ENCODE data around the gene EPB41L2.

Gene EPB41L2

GRCh38 chr6:131036601-131037000, 26.4 kb downstream of the EPB41L2 start:
- no peak for DNase-seq (ENCODE audit: low read depth, low spot score)
- ChIA-PET POLR2A (no interaction called here), CTCF (interaction anchor here (1.5 kb wide), 1 partner anchor 151 kb away, joined by 8 read pairs; no protein-coding TSS in a partner anchor)
- H3K4me3 ChIP-seq (ENCODE audit: low read depth, low read length): no peak overlapping the region
- no peak for TF ChIP-seq CTCF (IDR thresholded peaks at IDR 0.05; ENCODE audit: insufficient read depth, low read length, missing control alignments)

GRCh38 chr6:131036143-131036542, 26.9 kb downstream of the EPB41L2 start:
- ChIA-PET POLR2A (no interaction called here), CTCF (no interaction called here)
- TF ChIP-seq CTCF (IDR thresholded peaks at IDR 0.05; ENCODE audit: insufficient read depth, low read length, missing control alignments): no peak
- no peak for DNase-seq (ENCODE audit: low read depth, low spot score)
- no peak overlapping the region for H3K4me3 ChIP-seq (ENCODE audit: low read depth, low read length)

- ChIA-PET POLR2A (no interaction called here), CTCF (no interaction called here)
- DNase-seq (ENCODE audit: low read depth, low spot score): no peak
- no peak for TF ChIP-seq CTCF (IDR thresholded peaks at IDR 0.05; ENCODE audit: insufficient read depth, low read length, missing control alignments)
- no peak overlapping the region for H3K4me3 ChIP-seq (ENCODE audit: low read depth, low read length)
Observed at GRCh38 chr6:131035582-131035981, 27.5 kb downstream of the EPB41L2 start.

- H3K4me3 ChIP-seq (ENCODE audit: low read depth, low read length): no peak overlapping the region
- ChIA-PET CTCF (no interaction called here), POLR2A (no interaction called here)
- TF ChIP-seq CTCF (IDR thresholded peaks at IDR 0.05; ENCODE audit: insufficient read depth, low read length, missing control alignments): no peak
- DNase-seq (ENCODE audit: low read depth, low spot score): no peak
Observed at GRCh38 chr6:131033631-131034030, 29.4 kb downstream of the EPB41L2 start.

- DNase-seq (ENCODE audit: low read depth, low spot score): no peak
- no peak for TF ChIP-seq CTCF (IDR thresholded peaks at IDR 0.05; ENCODE audit: insufficient read depth, low read length, missing control alignments)
- no peak overlapping the region; the same call in 1 of the 2 replicates for H3K4me3 ChIP-seq (ENCODE audit: low read depth, low read length)
- ChIA-PET POLR2A (no interaction called here), CTCF (no interaction called here)
Observed at GRCh38 chr6:131029626-131030297, 33.3 kb downstream of the EPB41L2 start.

GRCh38 chr6:131027326-131027725, 35.7 kb downstream of the EPB41L2 start:
- DNase-seq (ENCODE audit: low read depth, low spot score): no peak
- no peak overlapping the region for H3K4me3 ChIP-seq (ENCODE audit: low read depth, low read length)
- CTCF ChIA-PET: no interaction called here
- no peak for TF ChIP-seq CTCF (IDR thresholded peaks at IDR 0.05; ENCODE audit: insufficient read depth, low read length, missing control alignments)
- POLR2A ChIA-PET: no interaction called here
